HG03135 (cell line): ENCODE data around the gene PPP1CB.
A peak's percentile ranks its signal among the peaks of the same experiment; 100 is the strongest.

ENCODE experiments used
- ATAC-seq: cut with Tn5 transposase; IDR thresholded peaks from one replicate; pipeline ENCODE4 v1.9.1; 2021; ENCODE audit warnings: mild to moderate bottlenecking, moderate library complexity; ENCODE audit not compliant: unreplicated experiment

Gene PPP1CB

GRCh38 chr2:28751252-28751955 is at the start of gene PPP1CB:
PPP1CB (plus strand) TSS chr2:28751830; CDS start chr2:28752125, 295 bp downstream.
- ATAC-seq = peak; percentile 76

GRCh38 chr2:28702415-28702861 is 49.2 kb upstream of the PPP1CB start:
- no peak for ATAC-seq

- ATAC-seq = no peak
These were observed 48.8 kb upstream of the PPP1CB start for GRCh38 chr2:28702878-28703277.

- no peak for ATAC-seq
These were observed 47.0 kb upstream of the PPP1CB start for GRCh38 chr2:28704621-28705020.

GRCh38 chr2:28705751-28706440 is 45.7 kb upstream of the PPP1CB start:
- no peak for ATAC-seq

- ATAC-seq = no peak
These were observed 44.0 kb upstream of the PPP1CB start for GRCh38 chr2:28707592-28707991.

DNA sequence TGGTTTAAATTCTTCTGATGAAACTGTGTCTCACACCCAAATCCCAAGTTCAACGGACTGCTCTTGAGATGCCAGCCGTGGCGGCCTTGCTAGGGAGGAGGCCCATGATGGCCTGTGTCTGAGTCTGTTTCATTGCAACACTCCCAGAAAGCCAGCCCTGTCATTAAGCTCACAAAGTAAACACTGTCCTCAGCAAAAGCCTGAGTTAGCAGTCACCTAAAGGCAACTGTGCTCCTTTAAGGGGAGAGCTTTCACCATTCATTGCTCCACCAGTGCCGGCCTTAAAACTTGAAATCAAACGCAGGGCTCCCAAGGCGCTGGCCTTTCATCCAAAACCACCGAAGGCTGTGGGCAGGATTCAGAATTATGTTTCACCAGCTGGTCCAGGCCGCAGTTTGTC is 42.5 kb upstream of the PPP1CB start:
- no peak for ATAC-seq

GRCh38 chr2:28710545-28710944 is 41.1 kb upstream of the PPP1CB start:
- no peak for ATAC-seq

DNA sequence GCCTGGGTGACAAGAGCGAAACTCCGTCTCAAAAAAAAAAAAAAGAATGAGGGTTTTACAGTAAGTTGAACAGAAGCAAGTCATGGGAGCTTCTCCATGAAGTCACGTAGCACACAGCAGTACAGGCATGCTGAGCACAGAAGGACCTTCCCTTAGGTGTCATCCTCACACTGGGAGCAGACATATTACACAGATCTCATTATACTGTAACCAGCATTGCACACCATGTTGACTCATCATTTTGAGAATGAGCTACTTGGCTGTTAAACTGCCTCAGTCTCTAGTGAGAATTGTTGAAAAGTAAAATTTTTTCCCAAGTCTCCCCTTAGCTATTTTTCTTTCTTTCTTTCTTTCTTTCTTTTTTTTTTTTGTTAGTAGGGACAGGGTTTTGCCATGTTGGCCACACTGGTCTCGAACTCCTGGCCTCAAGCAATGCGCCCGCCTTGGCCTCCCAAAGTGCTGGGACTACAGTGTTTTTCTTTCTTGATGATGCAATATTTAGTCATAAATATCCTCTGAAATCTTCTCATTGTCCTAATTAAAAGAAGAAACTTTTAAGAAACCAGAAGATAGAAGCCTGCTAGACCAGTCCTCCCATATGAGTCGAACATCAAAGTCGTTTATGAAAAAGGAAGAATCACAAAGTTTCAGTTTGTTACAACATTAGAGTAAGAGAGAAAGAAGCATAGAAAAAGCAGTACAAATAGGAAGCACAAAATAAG is 37.9 kb upstream of the PPP1CB start:
- no peak for ATAC-seq

DNA sequence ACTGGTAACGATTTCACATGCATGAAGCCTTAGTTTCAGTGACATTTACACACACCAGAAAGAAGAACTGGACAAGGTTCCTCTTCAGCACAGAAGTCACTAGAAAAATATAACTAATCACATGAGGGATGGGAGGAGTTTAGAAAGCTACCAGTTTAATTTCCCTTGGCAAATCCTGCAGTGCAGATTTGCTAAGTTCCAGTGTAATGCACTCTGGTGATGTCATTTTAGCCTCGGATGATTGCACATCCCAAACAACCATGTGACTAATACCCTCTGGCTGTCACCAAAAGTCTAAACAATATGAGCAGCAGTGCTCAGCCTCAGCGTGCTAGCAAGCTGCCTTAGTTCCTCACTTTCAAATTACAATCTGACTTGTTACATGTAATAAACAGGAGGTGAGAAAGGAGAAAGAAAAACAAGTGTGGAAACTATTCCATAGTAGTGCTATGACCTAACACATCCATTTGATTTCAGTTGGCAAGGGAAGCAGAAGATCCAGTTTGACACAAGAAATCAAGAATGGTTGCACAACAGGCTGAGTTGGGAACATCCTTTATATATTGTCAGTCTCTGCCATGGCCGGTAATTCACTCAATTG is 35.3 kb upstream of the PPP1CB start:
- no peak for ATAC-seq

GRCh38 chr2:28717339-28717758 is 34.3 kb upstream of the PPP1CB start:
- no peak for ATAC-seq

DNA sequence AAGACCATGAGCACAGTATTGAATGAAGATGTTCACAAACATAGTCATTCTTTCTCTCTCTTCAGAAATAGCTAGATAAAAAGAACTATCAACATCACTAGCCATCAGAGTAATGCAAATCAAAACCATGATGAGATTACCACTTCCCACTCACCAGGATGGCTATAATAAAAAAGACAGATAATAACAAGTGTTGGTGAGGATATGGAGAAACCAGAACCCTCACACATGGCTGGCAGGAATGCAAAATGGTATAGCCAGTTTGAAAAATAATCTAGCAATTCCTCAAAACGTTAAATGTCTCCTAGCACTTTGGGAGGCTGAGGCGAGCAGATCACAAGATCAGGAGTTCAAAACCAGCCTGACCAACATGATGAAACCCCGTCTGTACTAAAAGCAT is 31.3 kb upstream of the PPP1CB start:
- no peak for ATAC-seq

DNA sequence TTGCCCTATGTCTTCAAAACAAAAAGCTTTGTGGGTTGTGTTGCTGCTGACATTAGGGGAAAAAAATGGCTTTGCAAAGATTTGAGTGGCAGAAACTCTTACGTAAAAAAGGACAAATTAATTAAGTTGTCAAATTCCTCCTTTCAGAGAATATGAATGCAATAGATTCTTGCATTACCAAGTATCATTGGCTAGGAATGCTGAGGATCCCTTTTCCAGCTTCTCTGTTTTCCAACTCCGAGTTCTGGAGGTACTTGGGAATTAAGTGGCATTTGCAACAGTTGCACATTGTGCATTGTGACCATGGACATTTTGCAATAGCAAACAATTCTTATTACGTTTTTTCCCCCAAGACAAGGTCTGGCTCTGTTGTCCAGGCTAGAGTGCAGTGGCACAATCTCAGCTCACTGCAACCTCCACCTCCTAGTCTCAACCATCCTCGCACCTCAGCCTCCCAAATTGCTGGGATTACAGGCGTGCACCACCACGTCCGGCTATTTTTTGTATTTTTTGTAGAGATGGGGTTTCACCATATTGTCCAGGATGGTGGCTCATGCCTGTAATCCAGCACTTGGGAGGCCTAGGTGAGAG is 29.9 kb upstream of the PPP1CB start:
- ATAC-seq = no peak

DNA sequence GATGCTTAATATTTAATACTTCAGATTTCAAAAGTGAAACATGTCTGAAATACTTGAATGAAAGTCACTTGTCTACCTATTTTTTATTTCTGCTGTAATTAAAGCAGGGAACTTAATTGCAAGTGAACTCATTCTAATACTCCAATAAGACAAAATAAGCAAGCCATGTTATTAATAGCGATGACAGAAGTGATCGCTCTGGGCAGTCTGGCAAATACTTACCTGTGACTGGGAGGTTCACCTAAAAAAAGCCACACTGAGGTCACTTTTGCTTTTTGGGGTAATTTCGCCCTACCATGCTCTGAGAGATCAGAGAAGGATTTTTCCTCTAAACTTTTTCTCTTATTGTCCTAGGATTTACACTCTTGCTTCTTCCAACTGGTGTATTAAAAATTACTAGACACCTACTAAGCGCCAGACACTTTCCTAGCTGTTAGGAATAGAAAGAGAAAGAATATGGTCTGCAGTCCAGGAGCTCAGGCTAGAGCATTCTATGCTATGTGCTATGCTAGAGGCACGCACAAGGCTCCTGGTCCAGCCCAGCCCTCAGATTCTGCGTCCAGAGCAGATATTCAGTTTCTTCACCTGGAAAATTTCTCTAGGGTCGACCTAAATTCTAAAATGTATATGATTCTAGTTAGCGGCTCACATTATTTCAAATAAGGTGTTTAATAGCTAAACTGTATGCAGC is 26.5 kb upstream of the PPP1CB start:
- no peak for ATAC-seq

- no peak for ATAC-seq
These were observed 25.5 kb upstream of the PPP1CB start for GRCh38 chr2:28726177-28726576.

DNA sequence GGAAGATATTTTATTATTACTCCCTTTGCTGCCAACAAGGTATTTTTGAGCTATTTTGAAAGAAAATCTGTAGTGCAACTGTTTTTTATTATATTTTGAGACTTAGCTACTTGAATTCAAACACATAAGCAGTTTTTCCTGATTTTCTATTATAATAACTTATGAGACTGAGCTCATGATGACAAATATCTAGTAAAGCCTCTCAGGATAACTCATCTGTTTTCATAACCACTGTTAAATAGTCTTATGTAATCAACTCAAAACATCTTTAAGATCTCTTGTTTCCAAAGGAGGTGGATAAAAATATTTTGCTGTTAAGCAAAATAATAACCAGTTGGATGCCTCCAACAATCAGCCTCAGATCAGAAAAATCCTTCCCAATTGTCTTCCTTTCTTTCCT is 21.9 kb upstream of the PPP1CB start:
- ATAC-seq = no peak

- ATAC-seq = no peak
These were observed 20.9 kb upstream of the PPP1CB start for GRCh38 chr2:28730641-28731146.

- ATAC-seq = no peak
These were observed 16.1 kb upstream of the PPP1CB start for GRCh38 chr2:28735511-28735910.

DNA sequence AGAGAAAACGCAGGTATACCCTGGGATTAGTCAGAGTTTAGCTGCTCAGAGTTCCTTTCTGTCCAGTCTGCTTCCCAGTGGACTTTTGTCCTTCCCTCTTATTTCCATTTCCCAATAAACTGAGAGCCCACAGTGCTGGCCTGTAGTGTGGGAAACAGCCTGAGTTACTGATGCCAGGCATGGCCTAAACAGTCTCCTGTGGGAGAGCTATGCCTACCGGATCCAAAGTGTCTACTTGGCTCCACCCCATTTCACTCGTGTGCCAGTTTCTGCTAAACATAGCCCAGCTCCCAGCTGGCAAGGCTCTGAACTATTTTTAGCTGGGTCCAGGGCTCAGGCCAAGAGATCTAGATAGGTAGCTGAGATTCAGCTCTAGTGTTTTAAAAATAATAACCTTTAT is 15.6 kb upstream of the PPP1CB start:
- no peak for ATAC-seq

GRCh38 chr2:28737655-28738054 is 14.0 kb upstream of the PPP1CB start:
- ATAC-seq = no peak
